HG03139 (cell line): ENCODE data around the gene UGT1A10.
"Not testable (repeated sequence)": the region's sequence is repeated elsewhere in the genome, so short reads cannot be mapped to it uniquely, and the experiment has no call there.

Source experiments
- ATAC-seq: cut with Tn5 transposase; IDR thresholded peaks from one replicate; pipeline ENCODE4 v1.9.1; 2021; ENCODE audit not compliant: unreplicated experiment

The UGT1A10 gene

GRCh38 chr2:233736868-233737653 lies 100.8 kb downstream of the UGT1A10 start:
- ATAC-seq, result not testable (repeated sequence)

GRCh38 chr2:233740870-233741269 lies 104.6 kb downstream of the UGT1A10 start:
- ATAC-seq, result no peak

GRCh38 chr2:233743464-233744259 lies 107.4 kb downstream of the UGT1A10 start:
- no peak for ATAC-seq

GRCh38 chr2:233745073-233745755 lies 109.0 kb downstream of the UGT1A10 start:
- ATAC-seq, result no peak

- not testable (repeated sequence) for ATAC-seq
Observed at GRCh38 chr2:233745838-233746237, 109.6 kb downstream of the UGT1A10 start.

- ATAC-seq, result no peak
Observed at GRCh38 chr2:233746475-233747282, 110.4 kb downstream of the UGT1A10 start.

GRCh38 chr2:233747283-233747544 lies 111.0 kb downstream of the UGT1A10 start:
- no peak for ATAC-seq

GRCh38 chr2:233750689-233751088 lies 114.4 kb downstream of the UGT1A10 start:
- not testable (repeated sequence) for ATAC-seq

GRCh38 chr2:233751212-233752009 lies 115.2 kb downstream of the UGT1A10 start:
- not testable (repeated sequence) for ATAC-seq

- ATAC-seq, result no peak
Observed at GRCh38 chr2:233754872-233755611, 118.8 kb downstream of the UGT1A10 start.

GRCh38 chr2:233756429-233757081 lies 120.3 kb downstream of the UGT1A10 start:
- ATAC-seq, result no peak

- no peak for ATAC-seq
Observed at GRCh38 chr2:233758141-233758540, 121.9 kb downstream of the UGT1A10 start.

GRCh38 chr2:233758849-233759248 lies 122.6 kb downstream of the UGT1A10 start:
- no peak for ATAC-seq

GRCh38 chr2:233760043-233760442 lies 123.8 kb downstream of the UGT1A10 start, which contains the start of gene UGT1A1:
Gene UGT1A1, plus strand, starts transcription at chr2:233760270. Its CDS starts 18 bp downstream, at chr2:233760288.
- ATAC-seq, result no peak

GRCh38 chr2:233761040-233761769 lies 125.0 kb downstream of the UGT1A10 start:
- no peak for ATAC-seq

- ATAC-seq, result no peak
Observed at GRCh38 chr2:233764264-233764663, 128.0 kb downstream of the UGT1A10 start.

GRCh38 chr2:233764761-233765160 lies 128.5 kb downstream of the UGT1A10 start:
- no peak for ATAC-seq

- no peak for ATAC-seq
Observed at GRCh38 chr2:233766416-233766815, 130.2 kb downstream of the UGT1A10 start.
